CD1c-positive myeloid dendritic cell (primary cell): Measurements from ENCODE around the gene DNAAF5.

Source experiments
- DNase-seq: peaks from one replicate; pipeline ENCODE4 v3.0.0-alpha.2; 2016; ENCODE audit errors: extremely low spot score

The DNAAF5 gene

DNA sequence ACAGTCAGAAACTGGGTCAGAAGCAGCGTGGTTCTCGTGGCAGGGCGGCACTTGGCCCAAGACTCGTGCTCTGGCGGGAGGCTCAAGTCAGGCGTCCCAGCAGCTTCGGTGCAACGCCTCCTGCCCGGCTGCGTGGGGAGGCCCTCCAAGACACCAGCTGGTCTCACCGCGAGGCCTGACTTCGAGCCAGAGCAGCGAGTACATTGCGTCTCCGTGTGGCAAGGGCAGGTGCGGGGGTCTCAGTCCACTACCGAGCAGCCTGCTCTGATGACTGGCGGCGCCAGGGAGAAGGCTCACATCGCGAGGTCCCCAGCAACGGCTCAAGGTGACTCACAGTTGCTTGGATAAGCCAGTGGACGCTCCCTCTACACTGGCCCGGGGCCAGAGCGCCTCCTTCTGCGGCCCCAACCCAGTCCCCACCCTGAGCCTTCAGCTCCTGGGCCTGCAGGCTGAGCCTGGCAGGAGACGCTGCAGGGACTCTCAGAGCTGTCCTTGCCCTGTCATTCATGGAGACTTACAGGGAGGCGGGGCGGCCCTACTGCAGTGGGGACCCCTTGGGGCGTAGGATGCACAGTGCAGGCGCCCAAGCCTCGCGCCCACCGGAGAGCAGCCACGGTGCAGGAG, 42.5 kb downstream of the DNAAF5 start:
- no peak for DNase-seq

DNA sequence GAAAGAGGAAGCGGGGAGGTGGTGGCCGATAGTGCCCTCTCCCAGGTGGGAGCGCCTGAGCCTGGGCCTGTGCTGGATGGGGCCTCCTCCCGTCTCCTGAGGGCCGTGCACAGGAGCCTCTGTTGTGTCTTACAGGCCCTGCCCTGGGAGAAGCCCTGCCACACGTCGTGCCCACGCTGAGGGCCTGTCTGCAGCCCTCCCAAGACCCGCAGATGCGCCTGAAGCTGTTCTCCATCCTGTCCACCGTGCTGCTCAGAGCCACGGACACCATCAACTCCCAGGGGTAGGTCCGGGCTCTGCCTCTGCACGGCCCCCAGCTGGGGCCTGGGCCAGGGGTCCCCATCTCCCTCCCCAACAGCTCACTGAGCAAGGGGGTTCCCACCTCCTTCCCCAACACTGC, 43.8 kb downstream of the DNAAF5 start:
- DNase-seq, result no peak

DNA sequence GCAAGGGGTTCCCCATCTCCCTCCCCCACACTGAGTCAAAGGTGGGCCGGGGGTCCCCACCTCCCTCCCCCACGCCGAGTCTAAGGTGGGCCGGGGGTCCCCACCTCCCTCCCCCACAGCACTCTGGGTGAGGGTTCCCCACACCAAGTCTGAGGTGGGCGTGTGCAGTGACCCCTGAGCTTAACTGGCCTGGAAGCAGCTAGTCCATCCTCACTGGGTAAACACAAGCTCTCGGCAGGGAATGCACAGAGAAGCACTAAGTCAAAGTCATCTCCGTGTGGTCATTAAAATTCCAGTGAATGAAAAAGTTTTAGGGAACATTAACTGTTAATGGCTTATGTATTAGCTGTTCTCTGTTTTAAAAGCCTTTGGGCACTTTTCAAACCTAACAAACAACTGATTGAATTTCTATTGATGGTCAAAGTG, 44.3 kb downstream of the DNAAF5 start:
- no peak for DNase-seq

DNA sequence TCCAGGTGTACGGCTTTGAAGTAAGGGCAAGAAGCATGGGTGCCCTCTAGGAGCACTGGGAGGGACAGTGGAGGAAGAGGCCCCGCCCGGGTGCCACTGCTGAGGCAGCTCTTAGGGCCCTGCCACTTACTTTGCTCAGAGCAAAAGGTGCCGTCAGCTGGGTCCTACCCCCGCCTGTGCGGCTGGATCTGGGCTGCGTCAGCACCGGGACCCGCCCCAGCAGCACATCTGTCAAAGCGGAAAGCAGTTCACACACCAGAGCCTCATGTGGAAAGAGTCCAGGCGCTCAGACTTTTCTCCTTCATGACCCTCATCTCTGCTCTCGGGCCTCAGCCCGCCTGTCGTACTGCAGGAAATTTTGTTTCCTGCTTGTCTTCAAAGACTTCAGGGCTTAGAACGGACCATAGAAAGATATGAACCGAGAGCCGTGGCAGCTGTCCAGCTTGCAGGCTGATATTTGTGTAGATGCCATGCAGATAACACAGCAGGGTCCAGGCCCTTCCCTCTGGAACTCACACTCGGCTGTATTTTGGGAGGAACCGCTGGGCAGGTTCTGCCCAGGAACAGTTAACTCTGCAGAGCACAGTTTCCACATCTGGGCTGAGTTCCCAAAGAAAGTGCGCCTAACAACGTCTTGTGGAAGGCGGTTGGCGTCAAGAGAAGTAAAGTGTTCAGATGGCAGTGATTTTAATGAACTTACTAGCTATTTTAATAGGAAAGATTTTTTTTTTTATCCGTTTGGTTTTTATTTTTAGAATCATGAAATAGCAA, 44.9 kb downstream of the DNAAF5 start:
- DNase-seq, result no peak

DNA sequence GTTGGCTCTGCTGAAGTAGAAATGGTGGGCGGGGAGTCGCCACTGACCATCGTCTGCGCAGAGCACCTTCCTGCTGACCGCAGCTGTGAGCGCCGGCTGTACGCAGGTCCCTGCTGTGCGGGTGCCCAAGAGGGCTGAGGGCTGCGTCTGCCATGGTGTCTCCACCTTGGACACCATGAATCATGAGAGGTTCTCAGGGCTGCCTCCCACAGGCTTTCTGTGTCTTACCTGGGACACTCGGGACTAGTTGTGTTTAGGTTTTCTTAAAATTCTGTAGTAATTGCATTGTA, 45.5 kb downstream of the DNAAF5 start:
- DNase-seq, result no peak

DNA sequence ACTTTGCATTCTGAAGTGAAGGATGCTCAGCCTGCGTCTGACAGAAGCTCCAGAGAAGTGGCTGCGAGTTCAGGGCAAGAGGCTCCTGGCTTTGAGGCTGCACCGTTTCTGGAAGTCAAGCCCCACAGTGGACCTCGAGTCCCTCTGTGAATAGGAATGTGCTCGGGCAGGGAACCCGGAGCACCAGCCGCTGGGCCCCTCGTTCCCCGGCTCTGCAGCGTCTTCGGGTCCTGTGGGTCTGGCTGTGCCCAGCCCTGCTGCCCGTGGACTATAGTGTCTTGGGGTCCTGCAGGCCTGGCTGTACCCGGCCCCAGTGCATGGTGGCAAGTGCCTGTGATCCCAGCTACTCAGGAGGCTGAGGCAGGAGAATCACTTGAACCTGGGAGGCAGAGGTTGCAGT, 45.9 kb downstream of the DNAAF5 start:
- DNase-seq, result no peak

DNA sequence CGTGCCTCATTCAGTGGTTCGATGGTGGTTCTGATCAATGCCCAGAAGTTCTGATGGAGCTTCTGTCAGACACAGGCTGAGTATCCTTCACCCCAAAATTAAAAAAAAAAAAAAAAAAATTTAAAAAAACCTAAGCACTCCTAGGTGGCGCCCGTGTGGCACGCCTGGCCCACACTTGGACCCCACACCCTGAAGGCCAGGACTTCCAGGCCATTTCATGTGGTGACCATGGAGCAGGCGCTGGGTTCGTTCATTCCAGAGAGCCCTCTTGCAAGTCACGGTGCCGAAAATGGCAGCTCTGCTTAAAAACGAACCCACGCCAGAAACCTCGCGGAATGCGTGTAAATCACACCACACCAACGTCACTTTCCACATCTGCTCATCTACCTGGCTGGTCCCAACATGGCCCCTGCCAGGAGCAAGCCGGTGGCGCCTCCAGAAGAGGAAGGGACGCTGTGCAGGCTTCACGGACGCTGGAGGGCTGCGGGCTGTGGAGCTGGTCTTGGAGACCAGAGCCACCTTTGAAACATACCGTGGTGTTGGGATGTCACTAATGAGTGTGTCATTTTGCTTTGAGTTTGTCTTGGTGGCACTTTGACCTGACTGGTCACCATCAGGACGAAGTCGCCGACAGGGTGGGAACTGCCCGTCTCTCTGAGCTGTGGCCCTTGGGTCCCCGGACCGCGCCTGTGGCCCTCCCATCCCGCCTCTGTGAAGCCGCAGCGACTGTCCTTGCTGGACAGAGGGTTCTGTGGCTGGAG, 46.5 kb downstream of the DNAAF5 start:
- no peak for DNase-seq

DNA sequence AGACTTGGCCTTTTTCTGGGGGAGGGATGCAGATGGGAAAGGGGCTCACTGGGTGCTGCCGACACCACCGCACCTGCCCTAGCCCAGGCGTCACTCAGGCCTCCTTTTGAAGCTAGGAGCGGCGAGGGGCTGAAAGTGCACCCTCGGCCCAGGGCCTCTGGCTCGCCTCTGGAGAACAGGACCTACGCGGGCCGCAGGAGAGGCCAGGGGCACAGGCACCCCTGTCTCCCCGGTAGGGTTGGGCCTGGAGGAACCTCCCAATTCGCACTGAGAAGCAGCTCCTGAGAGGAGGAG, 47.1 kb downstream of the DNAAF5 start:
- DNase-seq, result no peak

DNA sequence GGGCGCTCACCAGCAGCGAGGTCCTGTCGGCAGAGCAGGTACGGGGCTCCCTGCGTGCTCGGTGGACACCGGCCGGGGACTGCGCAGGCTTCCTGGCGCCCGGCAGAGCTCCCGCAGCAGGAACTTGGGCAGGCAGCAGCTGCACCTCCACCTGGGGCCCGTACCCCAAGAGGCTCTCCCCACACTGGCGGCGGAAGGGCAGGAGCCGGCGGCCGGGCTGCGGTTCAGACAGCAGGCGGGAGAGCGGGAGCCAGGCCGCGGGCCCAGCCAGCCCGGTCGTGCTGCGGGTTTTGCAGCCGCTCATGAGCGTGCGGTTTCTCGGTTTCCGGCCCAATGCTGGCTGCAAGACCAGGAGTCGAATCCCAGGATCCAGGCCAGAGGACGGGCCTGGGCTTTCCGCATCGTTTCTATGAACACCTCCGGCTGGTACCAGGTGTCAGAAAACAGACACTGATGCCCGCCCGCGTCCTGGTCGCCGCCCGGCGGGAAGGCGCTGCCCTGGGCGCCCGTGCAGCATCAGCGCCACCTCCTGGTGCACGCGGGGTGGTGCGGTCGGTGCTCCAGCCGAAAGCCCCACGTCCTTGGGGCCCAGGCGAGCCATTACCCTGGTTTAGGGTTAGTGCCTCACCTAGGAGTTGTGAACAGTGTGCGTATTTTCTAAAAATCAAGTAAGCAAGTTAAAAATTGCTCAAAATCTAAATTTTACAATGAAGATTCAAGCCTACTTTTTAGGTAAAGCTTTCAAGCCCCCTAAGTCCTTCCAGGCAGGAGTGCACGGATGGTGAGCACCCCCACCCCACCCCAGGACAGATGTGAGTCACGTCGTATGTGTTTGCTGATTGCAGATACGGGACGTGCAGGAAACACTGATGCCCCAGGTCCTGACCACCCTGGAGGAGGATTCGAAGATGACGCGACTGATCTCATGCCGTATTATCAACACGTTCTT, 47.9 kb downstream of the DNAAF5 start:
- DNase-seq, result peak; percentile 56

DNA sequence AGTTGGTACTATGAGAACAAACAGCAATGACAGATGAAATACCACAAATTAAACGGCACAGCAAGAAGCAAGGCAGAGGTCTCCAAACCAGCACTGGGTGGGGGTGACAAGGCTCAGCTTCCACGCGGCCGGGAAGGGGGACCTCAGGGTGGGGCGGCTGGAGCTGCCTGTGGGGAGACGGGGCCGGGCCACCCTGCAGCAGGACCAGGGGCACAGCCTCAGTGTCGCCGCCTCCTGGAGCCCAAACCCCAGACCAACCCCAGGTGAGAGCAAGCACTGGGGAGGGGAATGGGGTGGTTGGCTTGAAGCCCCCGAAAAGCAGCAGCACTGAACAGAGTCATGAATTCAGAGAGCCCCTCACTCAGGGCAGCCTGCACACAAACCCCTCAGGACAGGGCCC, 49.9 kb downstream of the DNAAF5 start:
- DNase-seq, result no peak

DNA sequence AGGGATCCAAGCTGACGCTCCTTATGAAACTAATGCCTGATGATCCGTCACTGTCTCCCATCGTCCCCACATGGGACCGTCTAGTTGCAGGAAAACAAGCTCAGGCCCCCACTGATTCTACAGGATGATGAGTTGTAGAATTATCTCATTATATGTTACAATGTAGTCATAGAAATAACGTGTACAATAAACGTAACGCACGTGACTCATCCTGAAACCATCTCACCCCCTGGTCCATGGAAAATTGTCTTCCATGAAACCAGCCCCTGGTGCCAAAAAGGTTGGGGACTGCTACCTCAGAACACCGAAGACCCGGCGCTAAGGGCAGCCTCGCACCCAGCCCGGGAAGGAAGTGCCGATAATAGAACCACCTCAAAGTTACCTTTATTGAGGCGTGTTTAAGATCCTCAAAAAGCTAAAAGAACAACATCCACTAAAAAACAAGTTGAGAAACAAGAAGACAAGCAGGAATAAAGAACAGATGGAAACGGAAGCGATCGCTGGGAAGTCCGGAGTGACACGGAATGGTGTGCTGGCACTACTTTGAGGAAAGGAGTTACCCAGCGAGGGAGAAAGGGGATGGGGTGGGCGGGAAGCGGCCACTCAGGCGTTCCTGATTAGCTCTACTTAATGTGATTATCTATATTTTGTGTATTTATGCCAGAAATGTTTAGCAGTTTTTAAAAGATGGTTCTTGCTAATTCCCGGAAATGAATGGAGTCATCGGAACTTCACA, 50.7 kb downstream of the DNAAF5 start:
- DNase-seq, result no peak

DNA sequence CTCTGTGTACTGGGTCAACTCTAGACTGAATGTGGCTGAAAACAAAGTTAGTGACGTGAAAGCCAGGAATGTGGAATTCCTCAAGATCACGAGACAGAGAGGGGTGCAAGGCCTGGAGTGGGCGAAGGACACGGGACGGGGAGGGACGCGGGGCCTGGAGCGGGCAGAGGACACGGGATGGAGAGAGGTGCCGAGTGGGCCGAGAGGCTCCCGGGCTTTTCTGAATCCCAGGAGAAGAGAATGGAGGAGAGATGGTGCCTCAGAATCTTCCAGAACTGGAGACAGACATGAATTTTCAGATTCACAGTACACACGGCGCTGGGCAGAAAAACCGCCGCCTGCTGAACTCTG, 51.2 kb downstream of the DNAAF5 start:
- DNase-seq, result no peak

DNA sequence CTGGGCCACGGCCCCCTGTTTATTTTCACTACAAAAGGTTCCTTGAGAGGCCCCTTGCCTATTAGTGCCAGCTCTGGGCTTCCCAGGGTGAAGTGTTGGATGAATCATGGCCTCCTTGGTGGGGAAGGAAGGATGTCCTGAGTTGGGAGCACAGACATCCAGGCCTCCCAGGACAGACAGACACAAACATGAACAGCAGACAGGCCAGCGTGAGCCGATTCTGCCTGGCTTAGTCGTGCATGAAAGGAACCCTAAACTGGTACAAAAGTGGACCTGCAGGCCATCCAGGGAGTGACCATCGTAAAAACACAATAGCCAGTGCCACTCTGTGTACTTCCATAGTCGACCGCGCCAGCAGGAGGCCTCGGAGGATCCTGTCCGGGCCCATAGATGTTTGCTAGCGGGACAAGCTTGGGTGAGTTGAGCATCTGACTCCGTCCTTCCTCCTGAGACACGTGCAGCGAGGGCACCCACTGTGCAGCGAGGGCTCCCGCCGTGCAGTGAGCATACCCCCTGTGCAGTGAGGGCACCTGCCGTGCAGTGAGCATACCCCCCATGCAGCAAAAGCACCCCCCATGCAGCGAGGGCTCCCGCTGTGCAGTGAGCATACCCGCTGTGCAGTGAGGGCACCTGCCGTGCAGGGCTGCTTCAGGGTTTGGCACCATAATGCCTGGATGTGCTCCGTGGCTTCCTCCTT, 51.9 kb downstream of the DNAAF5 start:
- DNase-seq, result no peak

DNA sequence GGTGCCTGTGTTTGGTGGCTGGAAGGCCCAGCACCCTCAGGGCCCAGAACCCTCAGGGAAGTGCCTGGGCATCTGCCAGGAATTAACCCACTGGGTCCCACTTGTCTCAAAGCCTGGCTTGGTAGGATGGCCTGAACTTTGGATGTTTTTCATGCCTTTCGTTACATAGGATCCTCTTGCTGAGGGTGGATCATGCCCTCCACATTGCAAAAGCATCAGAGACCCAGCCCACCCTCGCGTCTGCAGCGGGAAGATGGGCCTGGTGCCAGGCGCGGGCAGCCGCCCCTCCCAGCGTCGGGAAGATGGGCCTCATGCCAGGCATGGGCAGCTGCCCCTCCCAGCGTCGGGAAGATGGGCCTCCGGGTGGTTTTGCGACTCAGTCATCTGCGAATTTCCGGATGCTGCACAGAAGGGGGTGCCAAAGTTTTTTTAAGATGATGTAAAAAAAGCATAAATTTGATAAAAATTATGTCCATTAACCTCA, 52.5 kb downstream of the DNAAF5 start:
- no peak for DNase-seq

DNA sequence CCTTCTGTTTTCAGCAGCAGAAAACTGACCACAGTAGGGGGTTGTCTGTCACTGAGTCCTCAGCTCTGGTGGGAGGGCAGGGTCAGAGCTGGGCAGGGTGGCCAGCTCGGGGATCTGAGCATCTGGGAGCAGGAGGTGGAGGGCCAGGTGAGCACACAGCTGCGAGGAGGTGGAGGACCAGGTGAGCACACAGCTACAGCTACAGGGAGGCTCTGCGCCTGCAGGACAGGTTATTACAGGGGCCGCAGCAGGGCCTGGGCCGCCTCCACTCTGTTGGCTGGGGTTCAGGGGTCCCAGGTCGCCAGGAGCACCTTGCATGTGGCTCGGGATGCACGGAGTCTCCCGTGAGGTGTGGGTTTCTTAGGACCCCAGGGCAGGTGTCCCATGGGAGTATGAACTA, 53.0 kb downstream of the DNAAF5 start:
- no peak for DNase-seq

DNA sequence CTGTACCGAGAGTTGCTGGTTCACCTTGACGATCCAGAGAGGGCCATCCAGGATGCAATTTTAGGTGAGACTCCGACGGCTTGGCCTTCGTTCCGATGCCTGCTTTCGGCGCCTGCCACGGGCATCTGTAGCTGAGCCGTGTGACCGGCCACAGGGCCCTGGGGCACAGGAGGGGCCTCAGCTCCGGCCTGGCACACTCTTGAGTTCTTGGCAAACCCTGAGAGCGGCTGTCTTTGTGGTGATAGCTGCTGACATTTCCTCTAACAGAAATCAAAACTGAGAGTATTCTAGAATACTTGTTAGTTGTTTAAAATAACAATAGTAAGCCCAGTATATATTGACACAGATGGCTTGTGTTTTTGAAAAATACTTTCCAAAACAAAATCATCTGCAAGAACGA, 53.6 kb downstream of the DNAAF5 start:
- no peak for DNase-seq

DNA sequence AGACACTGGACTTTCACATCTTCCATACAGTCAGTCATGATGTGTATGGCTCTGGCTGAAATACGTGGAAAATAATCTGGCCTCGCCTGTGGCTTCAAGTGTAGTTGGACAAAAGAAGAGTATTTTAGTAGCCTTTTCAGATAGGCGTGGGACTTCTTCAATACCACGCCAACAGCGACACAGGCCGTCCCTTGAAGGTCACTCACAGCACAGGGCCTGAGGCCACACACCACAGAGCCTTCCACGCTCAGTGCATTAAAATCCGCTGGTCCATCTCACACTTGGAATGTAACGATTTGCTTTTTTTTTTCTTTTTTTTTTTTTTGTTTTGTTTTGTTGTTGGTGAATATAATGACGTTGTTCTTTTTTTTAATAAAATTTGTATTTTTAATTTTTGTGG, 54.0 kb downstream of the DNAAF5 start:
- DNase-seq, result no peak

DNA sequence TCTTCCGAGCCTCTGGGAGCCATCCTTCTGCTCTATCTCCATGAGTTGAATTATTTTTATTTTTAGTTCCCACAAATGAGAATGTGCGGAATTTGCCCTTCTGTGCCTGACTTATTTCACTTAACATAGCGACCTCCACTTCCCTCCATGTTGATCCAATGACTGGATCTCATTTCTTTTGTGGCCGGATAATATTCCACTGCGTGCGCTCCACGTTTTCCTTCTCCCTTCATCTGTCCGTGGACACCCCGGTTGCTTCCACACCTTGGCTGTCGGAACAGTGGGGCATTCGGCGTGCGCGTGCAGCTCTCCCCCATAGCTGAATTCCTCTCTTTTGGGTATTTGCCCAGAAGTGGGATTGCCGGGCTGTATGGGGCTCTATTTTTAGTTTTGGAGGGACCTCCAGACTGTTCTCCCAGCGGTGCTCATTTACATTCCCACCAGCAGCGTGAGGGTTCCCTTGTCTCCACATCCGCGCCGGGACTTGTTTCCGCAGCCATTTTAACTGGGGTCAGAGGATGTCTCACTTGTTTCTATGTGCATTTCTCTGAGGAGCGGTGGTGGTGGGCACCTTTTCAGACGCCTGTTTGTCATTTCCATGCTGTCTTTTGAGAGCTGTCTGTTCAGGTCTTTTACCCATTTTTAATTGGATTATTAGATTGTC, 54.8 kb downstream of the DNAAF5 start:
- DNase-seq, result no peak

DNA sequence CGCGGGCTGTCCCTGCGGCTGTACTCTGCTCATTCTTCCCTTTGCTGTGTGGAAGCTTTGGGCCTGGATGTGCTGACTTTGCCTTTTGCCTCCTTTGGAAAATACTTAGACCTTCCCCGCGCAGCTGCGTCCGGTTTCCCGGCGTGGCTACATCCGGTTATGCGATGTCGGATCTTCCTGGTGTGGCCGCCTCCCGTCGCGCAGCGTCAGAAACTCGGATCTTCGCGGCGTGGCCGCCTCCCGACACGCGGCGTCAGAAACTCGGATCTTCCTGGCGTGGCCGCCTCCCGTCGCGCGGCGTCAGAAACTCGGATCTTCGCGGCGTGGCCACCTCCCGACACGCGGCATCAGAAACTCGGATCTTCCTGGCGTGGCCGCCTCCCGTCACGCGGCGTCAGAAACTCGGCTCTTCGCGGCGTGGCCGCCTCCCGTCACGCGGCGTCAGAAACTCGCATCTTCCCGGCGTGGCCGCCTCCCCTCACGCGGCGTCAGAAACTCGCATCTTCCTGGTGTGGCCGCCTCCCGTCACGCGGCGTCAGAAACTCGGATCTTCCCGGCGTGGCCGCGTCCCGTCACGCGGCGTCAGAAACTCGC, 55.5 kb downstream of the DNAAF5 start:
- no peak for DNase-seq
